Measurements from ENCODE around the gene PLCD3. TPM values are rescaled to one million over a fixed set of nuclear protein-coding genes. Genes with fewer than 3 reads are reported as not detected.

The PLCD3 gene
- total and polyA plus RNA-seq, 2 of the 13 experiments (the other 11 are each of a cell fraction or from before 2014, with no cell fraction given) = 11.3 to 39.1 TPM

DNA sequence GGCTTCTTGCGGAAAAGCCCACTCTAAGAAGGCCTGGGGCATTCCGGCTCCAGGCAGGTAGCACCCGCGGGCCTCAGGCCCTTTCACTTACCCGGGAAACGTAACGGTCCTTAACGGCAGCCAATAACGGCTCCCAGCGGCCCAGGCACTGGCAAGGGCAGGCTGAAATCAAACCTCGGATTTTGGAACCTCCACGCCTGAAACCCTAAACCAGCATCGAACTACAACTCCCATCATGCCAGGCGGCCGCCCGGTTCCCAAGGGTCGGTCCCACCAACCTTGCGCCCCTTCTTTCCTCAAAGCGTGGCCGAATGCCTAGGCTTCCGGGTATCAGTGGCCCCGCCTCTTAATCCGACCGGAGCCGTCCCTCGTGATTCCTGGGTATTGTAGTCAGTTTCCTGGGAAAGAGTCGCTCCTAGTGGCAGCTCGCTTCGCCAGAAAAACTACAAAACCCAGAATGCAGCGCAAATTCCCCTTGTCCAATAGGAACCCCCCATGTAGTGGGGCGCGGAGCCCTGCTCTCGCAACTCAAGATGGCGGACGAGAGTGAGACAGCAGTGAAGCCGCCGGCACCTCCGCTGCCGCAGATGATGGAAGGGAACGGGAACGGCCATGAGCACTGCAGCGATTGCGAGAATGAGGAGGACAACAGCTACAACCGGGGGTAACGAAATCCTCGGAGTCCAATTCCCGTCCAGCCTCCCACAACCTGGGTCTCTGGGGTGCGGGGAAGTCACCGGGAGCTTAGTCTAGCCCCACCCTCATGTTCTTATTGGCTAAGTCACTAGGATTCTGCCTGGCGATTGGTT is 71.3 kb downstream of the PLCD3 start, which contains the start of gene NMT1 (continued):
- TF ChIP-seq RFXANK (CRISPR knock-in tag; IDR thresholded peaks at IDR 0.05) (no peak; the same call in 1 of the 2 replicates), ZNF580 (CRISPR knock-in tag; IDR thresholded peaks at IDR 0.05; ENCODE audit: borderline replicate concordance, low read depth) (peak; percentile 93), ZNF501 (CRISPR knock-in tag; IDR thresholded peaks at IDR 0.05) (peak; percentile 99), MYNN (CRISPR knock-in tag; IDR thresholded peaks at IDR 0.05; ENCODE audit: low read depth) (no peak; the same call in 1 of the 2 replicates), ARNTL (CRISPR knock-in tag; IDR thresholded peaks at IDR 0.05) (peak; percentile 70; the same call in 1 of the 2 replicates), ZFP41 (CRISPR knock-in tag; IDR thresholded peaks at IDR 0.05; ENCODE audit: borderline replicate concordance) (no peak; the same call in 1 of the 2 replicates), ZNF276 (CRISPR knock-in tag; IDR thresholded peaks at IDR 0.05; ENCODE audit: low read depth) (peak; percentile 49; the same call in 1 of the 2 replicates), SP140L (CRISPR knock-in tag; IDR thresholded peaks at IDR 0.05; ENCODE audit: borderline replicate concordance) (0 out of 2 replicates have a peak, but pooled peaks have one; percentile 28), ZNF354B (CRISPR knock-in tag; IDR thresholded peaks at IDR 0.05) (no peak), CENPX (CRISPR knock-in tag; IDR thresholded peaks at IDR 0.05) (no peak), SMAD3 (CRISPR knock-in tag; IDR thresholded peaks at IDR 0.05) (peak; percentile 39), FIP1L1 (IDR thresholded peaks at IDR 0.05; ENCODE audit: borderline replicate concordance, insufficient read depth, low read depth, low read length) (no peak), KDM2A (CRISPR knock-in tag; IDR thresholded peaks at IDR 0.05; ENCODE audit: borderline replicate concordance, low read depth) (peak; percentile 96), GZF1 (CRISPR knock-in tag; IDR thresholded peaks at IDR 0.05) (no peak), ASH2L (IDR thresholded peaks at IDR 0.05; ENCODE audit: insufficient read length, low read depth, low read length) (peak; percentile 99), ZFP1 (CRISPR knock-in tag; IDR thresholded peaks at IDR 0.05) (no peak; the same call in 1 of the 2 replicates), ZBTB7B (CRISPR knock-in tag; IDR thresholded peaks at IDR 0.05) (peak; percentile 65; the same call in 1 of the 2 replicates), ZNF678 (CRISPR knock-in tag; IDR thresholded peaks at IDR 0.05) (peak; percentile 65; the same call in 1 of the 2 replicates), TERF1 (CRISPR knock-in tag; IDR thresholded peaks at IDR 0.05) (no peak)
- TF ChIP-seq, protein P1, sequence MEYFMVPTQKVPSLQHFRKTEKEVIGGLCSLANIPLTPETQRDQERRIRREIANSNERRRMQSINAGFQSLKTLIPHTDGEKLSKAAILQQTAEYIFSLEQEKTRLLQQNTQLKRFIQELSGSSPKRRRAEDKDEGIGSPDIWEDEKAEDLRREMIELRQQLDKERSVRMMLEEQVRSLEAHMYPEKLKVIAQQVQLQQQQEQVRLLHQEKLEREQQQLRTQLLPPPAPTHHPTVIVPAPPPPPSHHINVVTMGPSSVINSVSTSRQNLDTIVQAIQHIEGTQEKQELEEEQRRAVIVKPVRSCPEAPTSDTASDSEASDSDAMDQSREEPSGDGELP (IDR thresholded peaks at IDR 0.05; ENCODE audit: borderline replicate concordance, low read depth) = peak; percentile 31
- TF ChIP-seq, protein P2, sequence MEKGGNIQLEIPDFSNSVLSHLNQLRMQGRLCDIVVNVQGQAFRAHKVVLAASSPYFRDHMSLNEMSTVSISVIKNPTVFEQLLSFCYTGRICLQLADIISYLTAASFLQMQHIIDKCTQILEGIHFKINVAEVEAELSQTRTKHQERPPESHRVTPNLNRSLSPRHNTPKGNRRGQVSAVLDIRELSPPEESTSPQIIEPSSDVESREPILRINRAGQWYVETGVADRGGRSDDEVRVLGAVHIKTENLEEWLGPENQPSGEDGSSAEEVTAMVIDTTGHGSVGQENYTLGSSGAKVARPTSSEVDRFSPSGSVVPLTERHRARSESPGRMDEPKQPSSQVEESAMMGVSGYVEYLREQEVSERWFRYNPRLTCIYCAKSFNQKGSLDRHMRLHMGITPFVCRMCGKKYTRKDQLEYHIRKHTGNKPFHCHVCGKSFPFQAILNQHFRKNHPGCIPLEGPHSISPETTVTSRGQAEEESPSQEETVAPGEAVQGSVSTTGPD (CRISPR knock-in tag; IDR thresholded peaks at IDR 0.05) = no peak
- TF ChIP-seq, protein P3, sequence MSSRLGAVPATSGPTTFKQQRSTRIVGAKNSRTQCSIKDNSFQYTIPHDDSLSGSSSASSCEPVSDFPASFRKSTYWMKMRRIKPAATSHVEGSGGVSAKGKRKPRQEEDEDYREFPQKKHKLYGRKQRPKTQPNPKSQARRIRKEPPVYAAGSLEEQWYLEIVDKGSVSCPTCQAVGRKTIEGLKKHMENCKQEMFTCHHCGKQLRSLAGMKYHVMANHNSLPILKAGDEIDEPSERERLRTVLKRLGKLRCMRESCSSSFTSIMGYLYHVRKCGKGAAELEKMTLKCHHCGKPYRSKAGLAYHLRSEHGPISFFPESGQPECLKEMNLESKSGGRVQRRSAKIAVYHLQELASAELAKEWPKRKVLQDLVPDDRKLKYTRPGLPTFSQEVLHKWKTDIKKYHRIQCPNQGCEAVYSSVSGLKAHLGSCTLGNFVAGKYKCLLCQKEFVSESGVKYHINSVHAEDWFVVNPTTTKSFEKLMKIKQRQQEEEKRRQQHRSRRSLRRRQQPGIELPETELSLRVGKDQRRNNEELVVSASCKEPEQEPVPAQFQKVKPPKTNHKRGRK (CRISPR knock-in tag; IDR thresholded peaks at IDR 0.05) = no peak
